Kidney (tissue), 14 donors: ENCODE data around the gene PCDH9. TPM values are rescaled to one million over a fixed set of nuclear protein-coding genes. Genes with fewer than 3 reads are reported as not detected.

Experiments
- DNase-seq, 5 donors: peaks; one replicate each; pipeline ENCODE4 v3.0.0-alpha.2; 2013 to 2020
- FAIRE-seq: peaks from 2 replicates; lab custom pipeline; 2012; peaks lifted over from hg19 to GRCh38; lab: Jason Lieb, UNC
- H3K27ac ChIP-seq, 2 donors: one replicate each; pipeline ENCODE4 v1.7.0; 2013; ENCODE audit warnings: low read depth in 2 of 2, low read length in 2 of 2, inconsistent platforms in 1 of 2
- H3K27me3 ChIP-seq: one replicate; pipeline ENCODE4 v1.7.1; 2013; ENCODE audit warnings: low read length, inconsistent platforms; ENCODE audit not compliant: control insufficient read depth, insufficient read depth
- H3K36me3 ChIP-seq, 3 donors: one replicate each; pipeline versions ENCODE4 v1.7.0 to v1.7.1; 2013; ENCODE audit warnings: low read length in 3 of 3, control low read depth in 1 of 3, inconsistent platforms in 1 of 3; ENCODE audit not compliant: insufficient read depth in 3 of 3, control insufficient read depth in 2 of 3
- H3K4me1 ChIP-seq, 3 donors: one replicate each; pipeline versions ENCODE4 v1.7.0 to v1.7.1; 2013; ENCODE audit warnings: low read length in 3 of 3, inconsistent platforms in 1 of 3, low read depth in 1 of 3; ENCODE audit not compliant: control insufficient read depth in 2 of 3, insufficient read depth in 2 of 3
- H3K4me3 ChIP-seq, 3 donors: one replicate each; pipeline versions ENCODE4 v1.7.0 to v1.8.1; 2013; ENCODE audit warnings: low read length in 3 of 3, control low read depth in 1 of 3, inconsistent platforms in 1 of 3
- H3K9ac ChIP-seq, 3 donors: one replicate each; pipeline versions ENCODE4 v1.7.0 to v1.7.1; 2013; ENCODE audit warnings: low read length in 3 of 3, control low read depth in 1 of 3, inconsistent platforms in 1 of 3
- H3K9me3 ChIP-seq, 3 donors: one replicate each; pipeline versions ENCODE4 v1.7.0 to v1.7.1; 2013; ENCODE audit warnings: low read length in 3 of 3, control low read depth in 1 of 3, inconsistent platforms in 1 of 3; ENCODE audit not compliant: control insufficient read depth in 2 of 3, insufficient read depth in 1 of 3
- intact Hi-C: fragments of 100-400 bp; cut with DNase I; formaldehyde crosslinking; loops from one replicate; pipeline ENCODE4 v1.11.1; 2022
- polyA plus RNA-seq: library from polyadenylated mRNA; stranded (reverse); fragments of 350-450 nt; fragmentation: Illumina TruSeq; extraction: RNeasy Lipid Tissue Mini Kit (QIAGEN cat#74804); gene quantifications from one replicate; pipeline ENCODE4 v1.2.3, GENCODE V29; 2014; ENCODE audit warnings: low read depth, low replicate concordance; ENCODE audit not compliant: insufficient read depth
- total RNA-seq: library from RNA; stranded (reverse); fragmentation: NEBNext Ultra II Directional; extraction: Animal tissue kit (Norgen Biotek cat#: 25700); gene quantifications from one replicate; pipeline ENCODE4 v1.2.1, GENCODE V29; 2021
- TF ChIP-seq, protein P1 (sequence below): IDR thresholded peaks from 3 replicates; pipeline ENCODE4 v1.5.1; 2012; ENCODE audit warnings: mild to moderate bottlenecking, moderate library complexity, borderline replicate concordance; ENCODE audit not compliant: insufficient read depth; ENCODE audit errors: extremely low read depth
- donor health status: control.
- donor health status: control.
- donor health status: control.
- donor health status: control.
- donor health status: control.
- donor health status: DM: yes; HTN: yes; CAD: no.
- donor health status: Normal renal cell carcinoma (clear cell type).

Gene PCDH9
- total and polyA plus RNA-seq, 2 donors from 2014 or later, result 1.6 to 9.5 TPM

DNA sequence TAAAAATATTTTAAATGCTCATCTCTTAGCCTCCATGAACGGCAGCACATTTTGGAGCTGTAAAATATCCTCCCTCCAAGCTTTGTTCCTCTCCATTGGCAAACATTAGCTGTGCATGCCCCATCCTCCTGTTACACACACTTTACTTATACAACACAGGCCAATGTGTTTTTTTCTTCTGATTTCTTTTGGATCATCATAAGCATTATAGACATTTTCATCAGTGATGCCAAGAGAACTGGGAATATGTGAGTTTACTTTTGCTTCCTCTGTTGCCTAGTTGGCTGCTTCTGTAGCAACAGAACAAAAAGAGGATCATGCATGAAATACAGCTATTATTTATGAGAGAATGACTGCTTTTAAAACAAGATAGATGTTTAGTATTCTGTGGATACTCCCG lies 142.6 kb downstream of the PCDH9 start:
- H3K4me1 ChIP-seq, result no peaks in the 10 kb centered on the region
- DNase-seq, result peak in 1 of 5 donors; percentile 16
- H3K27ac ChIP-seq, result no peak overlapping the region
- no peaks in the 10 kb centered on the region for H3K9me3 ChIP-seq
- H3K4me3 ChIP-seq, result no peak overlapping the region
- TF ChIP-seq, protein P1, sequence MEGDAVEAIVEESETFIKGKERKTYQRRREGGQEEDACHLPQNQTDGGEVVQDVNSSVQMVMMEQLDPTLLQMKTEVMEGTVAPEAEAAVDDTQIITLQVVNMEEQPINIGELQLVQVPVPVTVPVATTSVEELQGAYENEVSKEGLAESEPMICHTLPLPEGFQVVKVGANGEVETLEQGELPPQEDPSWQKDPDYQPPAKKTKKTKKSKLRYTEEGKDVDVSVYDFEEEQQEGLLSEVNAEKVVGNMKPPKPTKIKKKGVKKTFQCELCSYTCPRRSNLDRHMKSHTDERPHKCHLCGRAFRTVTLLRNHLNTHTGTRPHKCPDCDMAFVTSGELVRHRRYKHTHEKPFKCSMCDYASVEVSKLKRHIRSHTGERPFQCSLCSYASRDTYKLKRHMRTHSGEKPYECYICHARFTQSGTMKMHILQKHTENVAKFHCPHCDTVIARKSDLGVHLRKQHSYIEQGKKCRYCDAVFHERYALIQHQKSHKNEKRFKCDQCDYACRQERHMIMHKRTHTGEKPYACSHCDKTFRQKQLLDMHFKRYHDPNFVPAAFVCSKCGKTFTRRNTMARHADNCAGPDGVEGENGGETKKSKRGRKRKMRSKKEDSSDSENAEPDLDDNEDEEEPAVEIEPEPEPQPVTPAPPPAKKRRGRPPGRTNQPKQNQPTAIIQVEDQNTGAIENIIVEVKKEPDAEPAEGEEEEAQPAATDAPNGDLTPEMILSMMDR, result no peak
- no peaks in the 10 kb centered on the region for H3K27me3 ChIP-seq
- intact Hi-C loops, result no loop called here
- H3K9ac ChIP-seq, result no peak overlapping the region
- no peaks in the 10 kb centered on the region for H3K36me3 ChIP-seq
- no peak for FAIRE-seq

GRCh38 chr13:67086260-67086659 lies 143.9 kb downstream of the PCDH9 start:
- Histone ChIP-seq H3K4me3 (no peak overlapping the region), H3K27me3 (no peaks in the 10 kb centered on the region), H3K27ac (no peak overlapping the region), H3K36me3 (no peaks in the 10 kb centered on the region), H3K9me3 (no peaks in the 10 kb centered on the region), H3K9ac (no peak overlapping the region), H3K4me1 (no peaks in the 10 kb centered on the region)
- DNase-seq (no peak), FAIRE-seq (no peak)
- intact Hi-C loops, result no loop called here
- TF ChIP-seq, protein P1, result no peak

DNA sequence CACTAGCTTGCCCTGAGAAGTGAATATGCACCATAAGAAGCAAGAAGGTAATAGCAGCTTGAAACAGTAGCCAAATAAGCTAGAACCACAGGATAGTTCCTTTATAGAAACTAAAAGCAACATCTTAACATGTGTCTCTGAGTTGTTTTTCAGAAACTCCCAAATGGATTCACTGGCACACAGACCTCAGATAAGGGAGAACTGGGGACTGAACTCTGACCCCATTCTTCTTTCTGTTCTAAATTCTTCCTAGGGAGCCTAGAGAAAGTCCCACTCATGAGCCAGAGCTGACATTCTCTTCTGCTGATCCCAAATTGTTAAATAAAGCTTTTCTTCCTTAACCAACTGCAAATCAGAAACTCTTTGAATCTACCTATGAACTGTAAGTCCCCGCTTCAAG lies 146.1 kb downstream of the PCDH9 start:
- intact Hi-C loops, result no loop called here
- no peak overlapping the region for H3K9ac ChIP-seq
- H3K4me1 ChIP-seq, result no peaks in the 10 kb centered on the region
- H3K27ac ChIP-seq, result no peak overlapping the region
- H3K9me3 ChIP-seq, result no peaks in the 10 kb centered on the region
- DNase-seq (no peak), FAIRE-seq (no peak)
- H3K36me3 ChIP-seq, result no peaks in the 10 kb centered on the region
- no peak overlapping the region for H3K4me3 ChIP-seq
- no peaks in the 10 kb centered on the region for H3K27me3 ChIP-seq
- TF ChIP-seq, protein P1, result no peak

DNA sequence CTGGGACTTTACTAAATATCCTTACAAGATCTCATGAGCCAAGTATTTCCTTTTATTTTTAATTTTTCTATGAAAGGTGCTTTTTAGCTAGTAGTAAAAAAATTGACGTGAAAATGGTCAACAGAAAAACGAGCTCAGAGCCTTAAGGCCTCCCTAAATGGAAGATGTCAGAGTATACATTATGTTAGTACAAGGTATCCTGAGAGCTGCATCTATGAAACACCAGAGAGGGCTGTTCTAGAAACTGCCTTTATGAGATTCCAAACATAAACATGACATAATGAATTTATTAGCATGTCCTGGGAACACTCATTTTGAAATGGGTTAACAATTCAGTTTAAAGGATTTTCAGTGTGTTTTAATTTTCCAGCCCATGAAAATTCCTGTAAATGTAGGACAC lies 146.6 kb downstream of the PCDH9 start:
- Histone ChIP-seq H3K4me1 (no peaks in the 10 kb centered on the region), H3K9ac (no peak overlapping the region), H3K9me3 (no peaks in the 10 kb centered on the region), H3K36me3 (no peaks in the 10 kb centered on the region), H3K27me3 (no peaks in the 10 kb centered on the region), H3K27ac (no peak overlapping the region), H3K4me3 (no peak overlapping the region)
- intact Hi-C loops, result no loop called here
- no peak for DNase-seq
- TF ChIP-seq, protein P1, result no peak
- FAIRE-seq, result no peak
